K562 (cell line): ENCODE results near the gene WDR20. TPM values are rescaled to one million over a fixed set of nuclear protein-coding genes. Genes with fewer than 3 reads are reported as not detected.

Experiments
- ATAC-seq: fragments of 200-7000 bp; cut with Tn5 transposase; 3 replicates; pipeline ENCODE4 v1.9.1; 2020; ENCODE audit warnings: moderate library complexity
- BruUV-seq: library from RNA; stranded (reverse); fragments of 400-500 nt; replicated peaks from 2 replicates; lab custom pipeline; 2021; lab: Mats Ljungman, UMichigan
- CTCF ChIA-PET: fragments of 300-600 bp; formaldehyde crosslinking; extraction: SDS; loops from one replicate; lab custom pipeline; 2021; ENCODE audit warnings: low intra/inter-chr PET ratio; lab: Yijun Ruan, JAX
- POLR2A ChIA-PET: fragments of 300-600, 350-650 bp; sonication (Branson Sonifier 250); formaldehyde crosslinking; extraction: SDS; loops from one replicate; lab custom pipeline; 2021; ENCODE audit warnings: antibody characterized with exemption, inconsistent platforms; lab: Yijun Ruan, JAX
- DNase-seq, 4 experiments: peaks; one replicate each; pipeline versions ENCODE4 v3.0.0 to v3.0.0-alpha.2; 2011 to 2018; ENCODE audit warnings: low spot score in 3 of 4, mixed read lengths in 3 of 4; ENCODE audit errors: extremely low read depth in 1 of 4
- FAIRE-seq: peaks from 2 replicates; lab custom pipeline; 2011; peaks lifted over from hg19 to GRCh38; lab: Jason Lieb, UNC
- H2AFZ ChIP-seq: 2 replicates; pipeline ENCODE4 v1.6.0; 2011; ENCODE audit warnings: low read depth, low read length, control low read depth, inconsistent platforms
- H3K27ac ChIP-seq: fragments of 200-600 bp; 3 replicates; pipeline ENCODE4 v1.8.0; 2011; ENCODE audit warnings: low read depth, mild to moderate bottlenecking, control low read depth, inconsistent platforms, low read length, moderate library complexity, mixed read lengths; ENCODE audit errors: extremely low read depth
- H3K27me3 ChIP-seq, 2 experiments: fragments of 300-600 bp in 1 of 2; 2 replicates in 1 of 2; 3 replicates in 1 of 2; pipeline versions ENCODE4 v1.6.0 to v1.8.0; 2011; ENCODE audit warnings: inconsistent platforms in 2 of 2, low read length in 2 of 2, mild to moderate bottlenecking in 1 of 2, mixed read lengths in 1 of 2, moderate library complexity in 1 of 2; ENCODE audit not compliant: control insufficient read depth in 2 of 2, insufficient read depth in 2 of 2
- H3K36me3 ChIP-seq: fragments of 300-600 bp; 3 replicates; pipeline ENCODE4 v1.8.0; 2011; ENCODE audit warnings: mild to moderate bottlenecking, low read length, inconsistent platforms; ENCODE audit not compliant: control insufficient read depth, insufficient read depth
- H3K4me1 ChIP-seq, 2 experiments: fragments of 200-600 bp in 1 of 2; replicated peaks in 1 of 2; 2 replicates in 1 of 2; 3 replicates in 1 of 2; pipeline versions ENCODE4 v1.5.1 to v1.8.0; 2011; ENCODE audit warnings: inconsistent platforms in 2 of 2, low read length in 2 of 2, mild to moderate bottlenecking in 1 of 2, mixed read lengths in 1 of 2, moderate library complexity in 1 of 2; ENCODE audit not compliant: control insufficient read depth in 2 of 2, insufficient read depth in 2 of 2
- H3K4me2 ChIP-seq: 2 replicates; pipeline ENCODE4 v1.6.1; 2011; ENCODE audit warnings: low read length, control low read depth, inconsistent platforms, mixed read lengths; ENCODE audit not compliant: insufficient read depth
- H3K4me3 ChIP-seq: fragments of 200-600 bp; sonication (generic), shearing (Covaris generic); 2 replicates; pipeline ENCODE4 v1.5.1; 2016; ENCODE audit warnings: control low read depth, inconsistent platforms
- H3K79me2 ChIP-seq: fragments of 200-600 bp; 3 replicates; pipeline ENCODE4 v1.8.0; 2011; ENCODE audit warnings: low read length, inconsistent platforms; ENCODE audit not compliant: control insufficient read depth, insufficient read depth
- H3K9ac ChIP-seq, 2 experiments: 2 replicates each; pipeline versions ENCODE4 v1.6.0 to v1.6.1; 2011; ENCODE audit warnings: low read depth in 2 of 2, low read length in 2 of 2, control low read depth in 1 of 2, inconsistent platforms in 1 of 2, mild to moderate bottlenecking in 1 of 2, mixed read lengths in 1 of 2; ENCODE audit not compliant: insufficient read depth in 1 of 2
- H3K9me1 ChIP-seq: one replicate; pipeline ENCODE4 v1.6.0; 2011; ENCODE audit warnings: inconsistent platforms, mild to moderate bottlenecking, low read length, moderate library complexity; ENCODE audit not compliant: control insufficient read depth, insufficient read depth
- H3K9me3 ChIP-seq: replicated peaks from 2 replicates; pipeline ENCODE4 v1.5.1; 2011; ENCODE audit warnings: low read depth, low read length, inconsistent platforms; ENCODE audit not compliant: control insufficient read depth, insufficient read depth
- H4K20me1 ChIP-seq: replicated peaks from 2 replicates; pipeline ENCODE4 v1.6.1; 2011; ENCODE audit warnings: low read length, inconsistent platforms, mixed read lengths; ENCODE audit not compliant: control insufficient read depth, insufficient read depth
- KLF13 ChIP-seq: fragments of 450-650 bp; IDR thresholded peaks from 2 replicates; pipeline ENCODE4 v1.6.1; 2016; ENCODE audit warnings: missing genetic modification characterization, low read depth, mild to moderate bottlenecking, missing compliant biosample characterization, moderate library complexity, borderline replicate concordance
- L3MBTL2 ChIP-seq: fragments of 450-650 bp; IDR thresholded peaks from 2 replicates; pipeline ENCODE4 v1.6.1; 2016; ENCODE audit warnings: mild to moderate bottlenecking, moderate library complexity
- RAD21 ChIP-seq, 2 experiments: fragments of 250-450 bp in 1 of 2; fragments of 450-650 bp in 1 of 2; sonication (Bioruptor Pico) in 1 of 2; formaldehyde crosslinking in 1 of 2; IDR thresholded peaks in 1 of 2; conservative IDR thresholded peaks in 1 of 2; 2 replicates each; pipeline versions ENCODE4 v1.4.0 to v1.8.0; 2020 to 2022; ENCODE audit warnings: mild to moderate bottlenecking in 2 of 2, moderate library complexity in 1 of 2
- ZNF217 ChIP-seq: sonication (generic); formaldehyde crosslinking; IDR thresholded peaks from 2 replicates; pipeline ENCODE4 v1.8.0; 2022; ENCODE audit warnings: mild to moderate bottlenecking, missing genetic modification reagents
- ZNF586 ChIP-seq: fragments of 450-650 bp; formaldehyde crosslinking; conservative IDR thresholded peaks from 2 replicates; pipeline ENCODE4 v1.4.0; 2020; ENCODE audit warnings: mild to moderate bottlenecking, moderate library complexity
- in situ Hi-C: fragments of 300-500 bp; cut with MboI; formaldehyde crosslinking; loops from 4 replicates; pipeline ENCODE4 v1.15.0; 2018; ENCODE audit warnings: inconsistent platforms, mixed read lengths
- intact Hi-C: fragments of 100-400 bp; cut with micrococcal nuclease; formaldehyde crosslinking; loops from 2 replicates; pipeline ENCODE4 v1.14.2; 2022
- polyA plus RNA-seq, 8 experiments: library from polyadenylated mRNA; depleted of rRNA in 4 of 8; stranded (reverse) in 5 of 8; unstranded in 3 of 8; fragments of >200 nt; fragmentation: Nextera tagmentation in 2 of 8; fragmentation: Illumina TruSeq in 1 of 8; extraction: Ambion mirVana in 2 of 8; extraction: Trizol in 1 of 8; gene quantifications; 2 replicates each; pipeline versions ENCODE4 v1.2.1 to v1.2.3, GENCODE V29; 2011 to 2014; ENCODE audit warnings: inconsistent platforms in 1 of 8, missing spikeins in 1 of 8
- total RNA-seq, 7 experiments: library from RNA; depleted of rRNA in 6 of 7; stranded (reverse); fragments of >200 nt in 6 of 7; fragmentation: Illumina TruSeq in 2 of 7; extraction: Trizol in 2 of 7; gene quantifications; 2 replicates each; pipeline versions ENCODE4 v1.2.1 to v1.2.3, GENCODE V29; 2011 to 2021; ENCODE audit warnings: low replicate concordance in 1 of 7
- TF ChIP-seq, protein P1 (sequence below): fragments of 250-450 bp; sonication (Bioruptor Pico); IDR thresholded peaks from 2 replicates; pipeline ENCODE4 v1.4.0; 2020; ENCODE audit warnings: borderline replicate concordance
- TF ChIP-seq, protein P2 (sequence below), 2 experiments: fragments of 450-650 bp; IDR thresholded peaks; 2 replicates each; pipeline ENCODE4 v1.6.1; 2018; ENCODE audit warnings: mild to moderate bottlenecking in 2 of 2, low read depth in 1 of 2; ENCODE audit not compliant: partially characterized antibody in 2 of 2

Gene WDR20
- total and polyA plus RNA-seq, 9 of the 15 experiments (the other 6 are each of a cell fraction or from before 2014, with no cell fraction given), result 7.0 to 15.3 (median 11.8) TPM

DNA sequence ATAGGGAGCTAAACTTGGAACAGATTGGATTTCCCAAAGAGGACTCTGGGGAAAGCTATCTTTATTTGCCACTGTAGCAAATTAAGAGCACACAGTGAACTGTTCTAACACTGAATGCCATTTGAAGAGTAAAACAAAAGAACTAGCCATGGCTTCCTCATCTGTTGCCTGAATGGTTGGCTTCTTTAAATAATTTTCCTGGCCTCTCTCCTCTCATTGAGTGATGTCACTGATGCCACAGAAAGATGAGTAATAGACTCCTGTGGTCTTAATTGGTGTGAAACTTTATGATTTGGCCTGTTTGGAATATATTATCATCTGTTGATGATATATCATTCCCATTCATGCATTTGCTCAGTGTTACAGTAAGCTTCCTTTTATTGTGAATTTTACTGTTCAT lies 42.5 kb downstream of the WDR20 start:
- H3K27ac ChIP-seq, result no peak overlapping the region
- intact Hi-C loops, result no loop called here
- no TSS peak for BruUV-seq
- H3K9me1 ChIP-seq, result peaks cover 3% of the 10 kb centered on the region
- H3K4me2 ChIP-seq, result no peak overlapping the region
- no peak overlapping the region for H3K4me3 ChIP-seq
- H3K27me3 ChIP-seq, result no peaks in the 10 kb centered on the region
- in situ Hi-C loops, result no loop called here
- no peak overlapping the region for H2AFZ ChIP-seq
- H4K20me1 ChIP-seq, result peaks cover 3% of the 10 kb centered on the region; the same call in 1 of the 2 replicates
- ATAC-seq, result no peak
- DNase-seq, result no peak
- TF ChIP-seq, protein P1, sequence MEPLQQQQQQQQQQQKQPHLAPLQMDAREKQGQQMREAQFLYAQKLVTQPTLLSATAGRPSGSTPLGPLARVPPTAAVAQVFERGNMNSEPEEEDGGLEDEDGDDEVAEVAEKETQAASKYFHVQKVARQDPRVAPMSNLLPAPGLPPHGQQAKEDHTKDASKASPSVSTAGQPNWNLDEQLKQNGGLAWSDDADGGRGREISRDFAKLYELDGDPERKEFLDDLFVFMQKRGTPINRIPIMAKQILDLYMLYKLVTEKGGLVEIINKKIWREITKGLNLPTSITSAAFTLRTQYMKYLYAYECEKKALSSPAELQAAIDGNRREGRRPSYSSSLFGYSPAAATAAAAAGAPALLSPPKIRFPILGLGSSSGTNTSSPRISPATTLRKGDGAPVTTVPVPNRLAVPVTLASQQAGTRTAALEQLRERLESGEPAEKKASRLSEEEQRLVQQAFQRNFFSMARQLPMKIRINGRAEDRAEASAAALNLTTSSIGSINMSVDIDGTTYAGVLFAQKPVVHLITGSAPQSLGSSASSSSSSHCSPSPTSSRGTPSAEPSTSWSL (CRISPR knock-in tag), result no peak
- no peak for TF ChIP-seq KLF13 (tag)
- TF ChIP-seq RAD21 (CRISPR knock-in tag; conservative IDR thresholded peaks at IDR 0.05 in 1 of 2, IDR thresholded peaks at IDR 0.05 in 1 of 2), result no peak
- TF ChIP-seq, protein P2, sequence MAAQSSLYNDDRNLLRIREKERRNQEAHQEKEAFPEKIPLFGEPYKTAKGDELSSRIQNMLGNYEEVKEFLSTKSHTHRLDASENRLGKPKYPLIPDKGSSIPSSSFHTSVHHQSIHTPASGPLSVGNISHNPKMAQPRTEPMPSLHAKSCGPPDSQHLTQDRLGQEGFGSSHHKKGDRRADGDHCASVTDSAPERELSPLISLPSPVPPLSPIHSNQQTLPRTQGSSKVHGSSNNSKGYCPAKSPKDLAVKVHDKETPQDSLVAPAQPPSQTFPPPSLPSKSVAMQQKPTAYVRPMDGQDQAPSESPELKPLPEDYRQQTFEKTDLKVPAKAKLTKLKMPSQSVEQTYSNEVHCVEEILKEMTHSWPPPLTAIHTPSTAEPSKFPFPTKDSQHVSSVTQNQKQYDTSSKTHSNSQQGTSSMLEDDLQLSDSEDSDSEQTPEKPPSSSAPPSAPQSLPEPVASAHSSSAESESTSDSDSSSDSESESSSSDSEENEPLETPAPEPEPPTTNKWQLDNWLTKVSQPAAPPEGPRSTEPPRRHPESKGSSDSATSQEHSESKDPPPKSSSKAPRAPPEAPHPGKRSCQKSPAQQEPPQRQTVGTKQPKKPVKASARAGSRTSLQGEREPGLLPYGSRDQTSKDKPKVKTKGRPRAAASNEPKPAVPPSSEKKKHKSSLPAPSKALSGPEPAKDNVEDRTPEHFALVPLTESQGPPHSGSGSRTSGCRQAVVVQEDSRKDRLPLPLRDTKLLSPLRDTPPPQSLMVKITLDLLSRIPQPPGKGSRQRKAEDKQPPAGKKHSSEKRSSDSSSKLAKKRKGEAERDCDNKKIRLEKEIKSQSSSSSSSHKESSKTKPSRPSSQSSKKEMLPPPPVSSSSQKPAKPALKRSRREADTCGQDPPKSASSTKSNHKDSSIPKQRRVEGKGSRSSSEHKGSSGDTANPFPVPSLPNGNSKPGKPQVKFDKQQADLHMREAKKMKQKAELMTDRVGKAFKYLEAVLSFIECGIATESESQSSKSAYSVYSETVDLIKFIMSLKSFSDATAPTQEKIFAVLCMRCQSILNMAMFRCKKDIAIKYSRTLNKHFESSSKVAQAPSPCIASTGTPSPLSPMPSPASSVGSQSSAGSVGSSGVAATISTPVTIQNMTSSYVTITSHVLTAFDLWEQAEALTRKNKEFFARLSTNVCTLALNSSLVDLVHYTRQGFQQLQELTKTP (IDR thresholded peaks at IDR 0.05; ENCODE audit: low read depth in 1 of 2, partially characterized antibody in 2 of 2), result no peak
- no peak for TF ChIP-seq ZNF586
- TF ChIP-seq L3MBTL2, result no peak
- TF ChIP-seq ZNF217 (CRISPR knock-in tag), result no peak
- H3K4me1 ChIP-seq, result peaks cover 0 to 18% of the 10 kb centered on the region in 2 experiments; a peak in 3 of 5 replicates
- peaks cover 3% of the 10 kb centered on the region; the same call in 1 of the 3 replicates for H3K36me3 ChIP-seq
- POLR2A ChIA-PET, result interaction anchor here (0.6 to 1.4 kb wide), 2 partner anchors 33 to 41 kb away, joined by 3 read pairs; no protein-coding TSS in a partner anchor
- H3K79me2 ChIP-seq, result peaks cover 73% of the 10 kb centered on the region
- no peak for FAIRE-seq
- CTCF ChIA-PET, result no interaction called here
- no peak overlapping the region for H3K9ac ChIP-seq
- H3K9me3 ChIP-seq, result no peaks in the 10 kb centered on the region
